Adrenal gland (tissue), 5 donors: ENCODE measurements around the gene KAZN.

Source experiments
- POLR2A ChIP-seq, 2 donors: fragments of 450-650 bp; IDR thresholded peaks; one replicate each; pipeline ENCODE4 v1.6.1; 2017; ENCODE audit warnings: antibody characterized with exemption in 2 of 2, mild to moderate bottlenecking in 2 of 2, moderate library complexity in 1 of 2
- TF ChIP-seq, protein P1 (sequence below), 6 experiments: fragments of 450-650 bp in 4 of 6; fragments of 200-600 bp in 2 of 6; sonication (generic) in 1 of 6; IDR thresholded peaks; 1 replicate in 5 of 6; 2 replicates in 1 of 6; pipeline versions ENCODE4 v1.5.1 to v1.8.0; 2016 to 2021; ENCODE audit warnings: antibody characterized with exemption in 6 of 6, mild to moderate bottlenecking in 2 of 6, moderate library complexity in 1 of 6
- donor health status: DM: no; HTN: no; CAD: no.

DNA sequence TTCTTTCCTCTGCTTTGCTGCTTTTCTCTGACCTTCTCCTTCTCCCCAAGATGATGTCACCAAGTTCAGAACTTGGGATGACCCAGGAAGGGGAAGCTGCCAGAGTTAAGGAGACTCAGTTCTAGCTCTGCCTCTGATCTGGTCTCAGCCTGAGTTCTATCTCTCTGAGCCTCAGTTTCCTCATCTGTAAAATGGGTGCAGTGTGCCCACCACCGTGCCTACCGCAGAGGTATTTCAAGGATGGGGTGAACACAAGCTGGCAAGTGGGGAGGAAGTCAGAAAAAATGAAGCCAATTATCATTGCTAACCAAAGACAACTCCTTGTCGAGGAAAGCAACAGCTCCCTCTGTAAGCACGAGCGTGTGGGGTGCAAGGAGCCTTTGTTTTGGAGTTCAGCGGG lies 249.7 kb downstream of the KAZN start:
- TF ChIP-seq, protein P1, sequence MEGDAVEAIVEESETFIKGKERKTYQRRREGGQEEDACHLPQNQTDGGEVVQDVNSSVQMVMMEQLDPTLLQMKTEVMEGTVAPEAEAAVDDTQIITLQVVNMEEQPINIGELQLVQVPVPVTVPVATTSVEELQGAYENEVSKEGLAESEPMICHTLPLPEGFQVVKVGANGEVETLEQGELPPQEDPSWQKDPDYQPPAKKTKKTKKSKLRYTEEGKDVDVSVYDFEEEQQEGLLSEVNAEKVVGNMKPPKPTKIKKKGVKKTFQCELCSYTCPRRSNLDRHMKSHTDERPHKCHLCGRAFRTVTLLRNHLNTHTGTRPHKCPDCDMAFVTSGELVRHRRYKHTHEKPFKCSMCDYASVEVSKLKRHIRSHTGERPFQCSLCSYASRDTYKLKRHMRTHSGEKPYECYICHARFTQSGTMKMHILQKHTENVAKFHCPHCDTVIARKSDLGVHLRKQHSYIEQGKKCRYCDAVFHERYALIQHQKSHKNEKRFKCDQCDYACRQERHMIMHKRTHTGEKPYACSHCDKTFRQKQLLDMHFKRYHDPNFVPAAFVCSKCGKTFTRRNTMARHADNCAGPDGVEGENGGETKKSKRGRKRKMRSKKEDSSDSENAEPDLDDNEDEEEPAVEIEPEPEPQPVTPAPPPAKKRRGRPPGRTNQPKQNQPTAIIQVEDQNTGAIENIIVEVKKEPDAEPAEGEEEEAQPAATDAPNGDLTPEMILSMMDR (IDR thresholded peaks at IDR 0.05): no peak
- no peak for TF ChIP-seq POLR2A (IDR thresholded peaks at IDR 0.05)
